HEK293 (cell line): Measurements from ENCODE around the gene SLC39A11.
"Not testable (repeated sequence)": the region's sequence is repeated elsewhere in the genome, so short reads cannot be mapped to it uniquely, and the experiment has no call there.

Experiments used
- CTCF ChIA-PET: fragments of 350-600 bp; formaldehyde crosslinking; extraction: SDS; loops from one replicate; lab custom pipeline; 2021; ENCODE audit warnings: antibody characterized with exemption; lab: Yijun Ruan, JAX
- POLR2A ChIA-PET: fragments of 300-600 bp; formaldehyde crosslinking; extraction: SDS; loops from one replicate; lab custom pipeline; 2020; ENCODE audit warnings: antibody characterized with exemption, inconsistent platforms; lab: Yijun Ruan, JAX
- H3K27ac ChIP-seq: fragments of 200-500 bp; sonication (Bioruptor generic); 2 replicates; pipeline ENCODE4 v1.5.1; 2014; ENCODE audit warnings: low read depth, low read length, control low read depth, inconsistent platforms; ENCODE audit errors: extremely low read depth
- H3K36me3 ChIP-seq, 2 experiments: fragments of 200-500 bp in 1 of 2; sonication (Bioruptor generic) in 1 of 2; 1 replicate in 1 of 2; 2 replicates in 1 of 2; pipeline ENCODE4 v1.5.1; 2014 to 2017; ENCODE audit warnings: inconsistent platforms in 2 of 2, low read length in 2 of 2; ENCODE audit not compliant: control insufficient read depth in 2 of 2, insufficient read depth in 1 of 2
- H3K4me1 ChIP-seq: fragments of 200-500 bp; sonication (Bioruptor generic); 2 replicates; pipeline ENCODE4 v1.5.1; 2014; ENCODE audit warnings: mild to moderate bottlenecking, low read length, inconsistent platforms; ENCODE audit not compliant: control insufficient read depth, insufficient read depth
- H3K4me3 ChIP-seq: 2 replicates; pipeline ENCODE4 v1.5.1; 2011; ENCODE audit warnings: low read depth, mild to moderate bottlenecking, control low read depth, low read length, moderate library complexity
- H3K9me3 ChIP-seq: fragments of 200-500 bp; sonication (Bioruptor generic); 2 replicates; pipeline ENCODE4 v1.5.1; 2014; ENCODE audit warnings: low read depth, low read length, inconsistent platforms; ENCODE audit not compliant: control insufficient read depth, insufficient read depth
- FEZF1 ChIP-seq: fragments of 450-650 bp; formaldehyde crosslinking; IDR thresholded peaks from 2 replicates; pipeline ENCODE4 v1.5.1; 2016; ENCODE audit warnings: missing biosample characterization, missing genetic modification characterization
- HIC1 ChIP-seq: fragments of 450-650 bp; formaldehyde crosslinking; IDR thresholded peaks from 2 replicates; pipeline ENCODE4 v1.5.1; 2016; ENCODE audit warnings: missing biosample characterization, missing genetic modification characterization
- SALL2 ChIP-seq: fragments of 450-650 bp; formaldehyde crosslinking; IDR thresholded peaks from 2 replicates; pipeline ENCODE4 v1.5.0; 2017; ENCODE audit warnings: missing biosample characterization, mild to moderate bottlenecking, missing genetic modification characterization, borderline replicate concordance
- SETDB1 ChIP-seq: IDR thresholded peaks from one replicate; pipeline ENCODE4 v1.6.1; 2017; ENCODE audit warnings: mild to moderate bottlenecking, low read length, moderate library complexity, mixed read lengths; ENCODE audit not compliant: insufficient read length
- TCF7L2 ChIP-seq: IDR thresholded peaks from 2 replicates; pipeline ENCODE4 v1.6.1; 2011; ENCODE audit warnings: low read depth, mild to moderate bottlenecking, inconsistent platforms, low read length, moderate library complexity, borderline replicate concordance
- TRIM28 ChIP-seq: IDR thresholded peaks from 2 replicates; pipeline ENCODE4 v1.6.1; 2011; ENCODE audit warnings: low read length, control low read depth, borderline replicate concordance
- ZEB2 ChIP-seq: fragments of 450-650 bp; formaldehyde crosslinking; IDR thresholded peaks from 2 replicates; pipeline ENCODE4 v1.5.1; 2016; ENCODE audit warnings: missing biosample characterization, missing genetic modification characterization
- ZFP69B ChIP-seq: fragments of 450-650 bp; formaldehyde crosslinking; IDR thresholded peaks from 2 replicates; pipeline ENCODE4 v1.5.1; 2016; ENCODE audit warnings: missing biosample characterization, missing genetic modification characterization
- ZNF175 ChIP-seq: fragments of 450-650 bp; formaldehyde crosslinking; IDR thresholded peaks from 2 replicates; pipeline ENCODE4 v1.5.1; 2016; ENCODE audit warnings: missing biosample characterization, missing genetic modification characterization
- ZNF341 ChIP-seq: fragments of 450-650 bp; formaldehyde crosslinking; IDR thresholded peaks from 2 replicates; pipeline ENCODE4; 2016; ENCODE audit warnings: low read depth, missing biosample characterization, missing genetic modification characterization
- ZNF391 ChIP-seq: fragments of 450-650 bp; formaldehyde crosslinking; IDR thresholded peaks from 2 replicates; pipeline ENCODE4 v1.5.1; 2016; ENCODE audit warnings: low read depth, missing biosample characterization, missing genetic modification characterization, borderline replicate concordance
- ZNF423 ChIP-seq: fragments of 450-650 bp; formaldehyde crosslinking; IDR thresholded peaks from 2 replicates; pipeline ENCODE4 v1.5.1; 2016; ENCODE audit warnings: missing biosample characterization, missing genetic modification characterization
- ZNF426 ChIP-seq: fragments of 450-650 bp; formaldehyde crosslinking; IDR thresholded peaks from 2 replicates; pipeline ENCODE4 v1.5.1; 2017; ENCODE audit warnings: missing biosample characterization, missing genetic modification characterization, mild to moderate bottlenecking, inconsistent platforms, moderate library complexity
- ZNF48 ChIP-seq: fragments of 450-650 bp; formaldehyde crosslinking; IDR thresholded peaks from 2 replicates; pipeline ENCODE4 v1.5.1; 2016; ENCODE audit warnings: missing biosample characterization, missing genetic modification characterization
- ZNF488 ChIP-seq: fragments of 450-650 bp; formaldehyde crosslinking; IDR thresholded peaks from 2 replicates; pipeline ENCODE4 v1.5.1; 2016; ENCODE audit warnings: missing biosample characterization, missing genetic modification characterization
- ZNF530 ChIP-seq: fragments of 450-650 bp; formaldehyde crosslinking; IDR thresholded peaks from 2 replicates; pipeline ENCODE4 v1.5.1; 2016; ENCODE audit warnings: low read depth, missing biosample characterization, missing genetic modification characterization
- ZNF549 ChIP-seq: fragments of 450-650 bp; IDR thresholded peaks from 2 replicates; pipeline ENCODE4 v1.5.1; 2018; ENCODE audit warnings: missing biosample characterization, missing genetic modification characterization, mild to moderate bottlenecking, inconsistent platforms, moderate library complexity
- ZNF585B ChIP-seq: fragments of 450-650 bp; formaldehyde crosslinking; IDR thresholded peaks from 2 replicates; pipeline ENCODE4 v1.5.1; 2016; ENCODE audit warnings: missing biosample characterization, missing genetic modification characterization
- ZNF654 ChIP-seq: fragments of 450-650 bp; formaldehyde crosslinking; IDR thresholded peaks from 2 replicates; pipeline ENCODE4 v1.5.1; 2016; ENCODE audit warnings: low read depth, missing biosample characterization, missing genetic modification characterization
- ZNF658 ChIP-seq: fragments of 450-650 bp; formaldehyde crosslinking; IDR thresholded peaks from 2 replicates; pipeline ENCODE4; 2016; ENCODE audit warnings: missing biosample characterization, missing genetic modification characterization
- ZNF843 ChIP-seq: fragments of 450-650 bp; formaldehyde crosslinking; IDR thresholded peaks from 2 replicates; pipeline ENCODE4 v1.5.1; 2016; ENCODE audit warnings: missing biosample characterization, missing genetic modification characterization

The SLC39A11 gene

GRCh38 chr17:72775237-72775636 is 317.3 kb downstream of the SLC39A11 start:
- TF ChIP-seq ZNF175 (tag by site-specific recombination) (no peak), ZNF843 (no peak), ZNF423 (no peak), ZNF426 (tag by site-specific recombination) (no peak), ZNF585B (no peak), ZNF530 (tag by site-specific recombination) (no peak), ZNF654 (no peak)
- Histone ChIP-seq H3K9me3 (no peaks in the 10 kb centered on the region), H3K27ac (no peak overlapping the region), H3K4me3 (no peak overlapping the region), H3K36me3 (no peaks in the 10 kb centered on the region), H3K4me1 (no peaks in the 10 kb centered on the region; the same call in 1 of the 2 replicates)
- CTCF ChIA-PET = interaction anchor here (0.6 to 1.0 kb wide), 4 partner anchors 46 to 1426 kb away, joined by 3 to 4 read pairs (median 4); no protein-coding TSS in a partner anchor
- POLR2A ChIA-PET = interaction anchor here (0.5 kb wide), 1 partner anchor 654 kb away, joined by 5 read pairs; the partner anchor contains the start of gene SOX9

GRCh38 chr17:72774236-72774635 is 318.3 kb downstream of the SLC39A11 start:
- Histone ChIP-seq H3K4me1 (no peaks in the 10 kb centered on the region; the same call in 1 of the 2 replicates), H3K36me3 (no peaks in the 10 kb centered on the region), H3K27ac (no peak overlapping the region), H3K4me3 (no peak overlapping the region), H3K9me3 (no peaks in the 10 kb centered on the region)
- ChIA-PET CTCF (no interaction called here), POLR2A (no interaction called here)
- no peak for TF ChIP-seq ZNF391
- TF ChIP-seq TCF7L2 = no peak
- TF ChIP-seq ZEB2 (tag by site-specific recombination) = no peak
- no peak for TF ChIP-seq FEZF1 (tag by site-specific recombination)
- no peak for TF ChIP-seq TRIM28
- no peak for TF ChIP-seq SALL2 (tag by site-specific recombination)
- TF ChIP-seq ZNF48 (tag by site-specific recombination) = no peak
- no peak for TF ChIP-seq ZNF549
- TF ChIP-seq ZNF658 = no peak
- TF ChIP-seq ZNF530 (tag by site-specific recombination) = no peak
- TF ChIP-seq ZNF341 (tag by site-specific recombination) = no peak
- no peak for TF ChIP-seq HIC1 (tag by site-specific recombination)
- no peak for TF ChIP-seq ZFP69B (tag by site-specific recombination)
- TF ChIP-seq SETDB1 = no peak
- TF ChIP-seq ZNF488 (tag by site-specific recombination) = no peak

- H3K4me1 ChIP-seq, H3K27ac ChIP-seq, H3K36me3 ChIP-seq, H3K9me3 ChIP-seq, POLR2A ChIA-PET, H3K4me3 ChIP-seq: not testable (repeated sequence)
- CTCF ChIA-PET = interaction anchor here (1.3 kb wide), 1 partner anchor 216 kb away, joined by 3 read pairs; no protein-coding TSS in a partner anchor
Measured at GRCh38 chr17:72773225-72773624, 319.3 kb downstream of the SLC39A11 start.
